AG08395 (cell line): Measurements from ENCODE around the gene NDUFB2.
A peak's percentile ranks its signal among the peaks of the same experiment; 100 is the strongest.
"Not testable (repeated sequence)": the region's sequence is repeated elsewhere in the genome, so short reads cannot be mapped to it uniquely, and the experiment has no call there.

Source experiments
- DNase-seq: peaks from one replicate; pipeline ENCODE4 v3.0.0; 2012; ENCODE audit warnings: mixed read lengths, low spot score

The NDUFB2 gene

DNA sequence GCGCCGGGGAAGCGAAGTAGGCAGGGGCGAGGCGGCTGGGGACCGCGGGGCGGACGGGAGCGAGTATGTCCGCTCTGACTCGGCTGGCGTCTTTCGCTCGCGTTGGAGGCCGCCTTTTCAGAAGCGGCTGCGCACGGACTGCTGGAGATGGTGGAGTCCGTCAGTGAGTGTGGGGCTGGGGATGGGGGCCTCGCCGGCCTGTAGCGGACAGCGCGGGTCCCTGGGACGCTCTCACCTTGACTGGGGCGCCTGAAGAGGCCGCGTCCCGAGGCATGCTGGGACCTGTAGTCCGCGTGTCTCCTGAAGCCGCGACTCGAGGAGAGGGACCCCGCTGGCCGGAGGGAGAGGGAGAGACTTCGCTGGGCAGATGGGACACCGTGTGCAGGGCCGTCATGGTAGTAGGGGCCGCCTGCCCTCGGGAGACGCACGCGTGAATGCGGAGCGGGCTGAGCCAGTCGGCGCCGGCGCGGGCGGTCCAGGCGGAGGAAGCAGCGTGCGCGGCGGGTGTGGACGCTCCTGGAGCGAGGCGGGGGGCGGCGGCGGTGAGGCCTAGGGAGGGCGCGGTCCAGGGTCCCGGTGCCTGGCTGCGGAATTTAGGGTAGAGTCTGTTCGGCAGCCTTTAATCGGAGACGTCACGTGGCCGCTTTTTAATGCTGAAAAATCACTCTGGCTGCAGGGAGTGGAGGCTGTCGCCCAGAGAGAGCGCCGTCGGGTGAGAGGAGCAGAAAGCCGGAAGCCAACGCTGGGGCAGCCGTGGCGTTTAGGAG lies at the start of gene NDUFB2:
TSS of gene NDUFB2 (plus strand) at position 29 of the 767 bp plus-strand sequence. CDS start at position 66, 37 bp downstream.
- peak; percentile 72 for DNase-seq

- DNase-seq, result peak; percentile 65
These were observed 49.4 kb upstream of the NDUFB2 start for GRCh38 chr7:140646931-140647647.

- DNase-seq, result no peak
These were observed 46.8 kb upstream of the NDUFB2 start for GRCh38 chr7:140649556-140650205.

DNA sequence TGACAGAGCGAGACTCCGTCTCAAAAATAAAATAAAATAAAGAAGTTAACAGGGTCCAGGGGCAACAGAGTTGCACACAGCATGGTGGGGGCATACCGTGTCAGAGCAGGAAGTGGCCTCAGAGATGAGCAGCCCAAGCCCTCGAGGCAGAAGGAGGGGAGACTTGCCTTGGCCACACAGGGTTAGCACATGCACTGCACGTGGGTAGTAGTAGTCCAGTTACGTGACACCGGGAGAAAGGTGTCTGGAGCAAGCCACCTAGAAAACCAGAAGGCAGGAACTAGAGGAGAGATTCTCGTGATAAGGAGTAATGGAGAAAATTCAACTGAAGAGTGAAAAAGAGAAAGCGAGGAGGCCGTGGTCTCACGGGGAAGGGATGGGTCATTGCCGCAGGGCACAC lies 46.1 kb upstream of the NDUFB2 start:
- no peak for DNase-seq

DNA sequence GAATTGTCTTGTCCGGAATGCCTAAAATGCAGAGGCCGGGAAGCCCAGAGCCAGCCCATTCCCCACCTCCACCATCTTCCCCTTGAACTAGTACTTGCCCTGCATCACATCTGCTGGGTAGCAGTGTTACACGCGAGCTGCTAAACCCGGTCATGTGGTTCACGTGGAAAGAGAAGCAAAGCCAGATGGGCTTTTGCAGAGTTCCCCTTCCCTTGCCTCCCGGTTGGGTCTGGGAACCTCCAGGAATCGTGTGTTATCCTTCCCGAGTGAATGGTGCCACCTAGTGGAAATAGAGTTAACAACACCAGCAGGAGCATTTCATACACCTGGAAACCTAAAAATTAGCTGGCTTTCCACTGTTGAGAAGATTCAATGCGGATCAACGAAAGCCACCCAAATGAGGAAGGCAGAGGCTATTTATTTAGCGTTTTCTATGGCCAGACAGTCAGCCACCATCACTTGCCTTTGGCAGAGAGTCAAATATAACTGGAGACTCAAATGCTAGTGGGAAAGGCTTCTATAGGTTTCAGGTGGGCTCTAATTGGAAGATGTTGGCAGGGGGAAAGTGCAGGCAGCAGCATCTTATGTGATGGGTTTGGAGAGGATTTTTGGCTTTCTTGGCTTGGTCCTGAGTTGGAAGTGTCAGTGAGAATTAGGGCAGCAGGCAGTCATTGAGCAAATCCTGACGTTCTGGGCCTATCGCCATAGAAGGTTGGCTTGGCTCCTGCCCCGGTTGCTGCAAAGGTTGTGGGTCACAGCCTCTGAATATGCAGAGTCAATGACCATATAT lies 43.0 kb upstream of the NDUFB2 start:
- peak; percentile 86 for DNase-seq

- DNase-seq, result no peak
These were observed 42.5 kb upstream of the NDUFB2 start for GRCh38 chr7:140654109-140654387.

DNA sequence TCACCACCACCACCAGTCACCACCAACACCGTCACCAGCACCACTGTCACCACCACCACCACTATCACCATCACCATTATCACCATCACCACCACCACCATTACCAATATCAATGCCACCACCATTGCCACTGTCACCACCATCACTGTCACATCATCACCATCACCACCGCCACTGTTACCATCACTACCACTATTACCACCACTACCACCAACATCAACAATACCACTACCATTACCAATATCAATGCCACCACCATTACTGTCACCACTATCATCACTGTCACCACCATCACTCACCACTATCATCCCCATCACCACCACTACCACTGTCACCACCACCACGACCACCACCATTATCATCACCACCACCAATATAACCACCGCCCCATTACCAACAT lies 41.8 kb upstream of the NDUFB2 start:
- DNase-seq, result no peak

DNA sequence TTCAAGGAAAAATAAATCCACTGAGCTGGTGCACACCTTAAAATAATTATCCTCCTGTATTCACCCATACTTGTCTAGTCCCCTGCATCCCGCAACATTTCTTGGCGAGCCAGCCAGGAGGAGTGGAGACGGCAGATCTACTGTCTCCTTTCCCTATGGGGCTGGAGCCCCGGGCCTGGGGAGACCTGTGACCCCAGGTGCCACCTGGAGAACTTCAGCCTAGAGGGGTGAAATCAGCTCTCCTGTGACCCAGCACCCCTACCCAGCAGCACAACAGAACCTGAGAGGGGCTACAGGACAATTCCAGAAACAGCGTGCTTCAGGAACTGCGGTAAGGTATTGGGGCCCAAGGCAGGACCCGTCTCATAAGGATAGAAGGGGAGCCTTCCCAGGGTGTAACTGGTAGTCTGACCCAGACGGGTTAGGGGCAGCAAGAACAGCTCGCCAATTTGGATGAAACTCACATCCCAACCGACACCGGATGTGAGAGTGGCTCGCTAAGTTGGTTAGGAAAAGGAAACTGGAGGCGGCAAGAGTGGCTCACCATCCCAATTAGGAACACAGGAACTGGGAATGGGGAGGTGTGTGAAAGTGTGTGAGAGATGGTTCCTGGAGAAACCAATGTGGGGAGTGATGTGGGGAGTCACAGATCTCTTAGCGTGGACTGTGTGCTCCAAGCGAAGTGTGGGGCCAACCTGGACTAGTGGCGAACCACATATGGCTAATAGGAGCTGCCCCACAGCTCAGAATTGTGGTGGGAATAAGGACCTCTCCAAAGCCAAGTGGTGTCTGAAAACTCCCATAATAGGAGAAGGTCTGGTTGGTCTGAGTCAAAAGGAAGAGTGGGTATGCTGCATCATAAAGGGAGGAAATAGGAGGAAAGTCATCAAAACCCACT lies 40.7 kb upstream of the NDUFB2 start:
- DNase-seq, result no peak

DNA sequence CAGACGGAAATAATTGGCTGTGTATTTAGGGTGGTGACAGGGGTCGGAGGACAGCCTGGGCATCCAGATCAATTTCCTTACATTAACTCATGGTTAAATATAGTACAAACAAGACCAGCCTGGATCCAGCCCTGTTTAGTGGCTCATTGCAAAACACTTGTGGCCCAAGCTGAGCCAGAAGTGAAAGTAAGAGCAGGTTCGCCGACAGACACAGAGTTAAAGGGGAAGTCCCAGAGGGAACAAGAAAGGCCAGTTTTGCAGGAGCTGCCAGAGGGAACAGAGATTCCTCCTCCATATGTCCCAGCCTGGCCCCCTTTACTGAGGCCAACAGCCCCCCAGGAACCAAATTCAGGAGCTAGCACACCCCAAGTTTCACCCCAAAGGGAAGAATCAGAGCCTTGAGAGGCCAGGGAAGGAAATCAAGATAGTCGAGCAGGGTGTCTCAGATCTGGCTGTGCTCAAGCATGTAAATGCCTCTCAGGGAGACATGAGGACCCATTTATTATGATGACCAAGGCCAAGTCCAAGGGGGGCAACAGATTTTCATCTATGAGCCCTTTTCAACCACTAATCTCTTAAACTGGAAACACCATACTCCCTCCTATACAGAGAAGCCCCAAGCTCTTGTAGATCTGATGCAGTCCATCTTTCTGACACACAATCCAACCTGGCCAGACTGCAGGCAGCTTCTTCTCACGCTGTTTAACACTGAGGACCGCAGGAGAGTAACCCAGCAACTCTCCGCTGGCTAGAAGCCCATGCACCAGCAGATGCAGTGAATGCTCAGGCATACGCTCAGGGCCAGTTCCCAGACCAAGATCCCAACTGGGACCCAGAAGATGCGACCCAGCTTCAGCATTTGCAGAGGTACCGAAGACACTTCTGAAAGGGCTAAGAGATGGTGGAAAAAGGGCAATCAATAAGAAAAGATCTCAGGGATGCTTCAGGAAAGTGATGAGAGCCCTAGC lies 39.7 kb upstream of the NDUFB2 start:
- DNase-seq, result peak; percentile 71

- no peak for DNase-seq
These were observed 38.6 kb upstream of the NDUFB2 start for GRCh38 chr7:140657891-140658290.

DNA sequence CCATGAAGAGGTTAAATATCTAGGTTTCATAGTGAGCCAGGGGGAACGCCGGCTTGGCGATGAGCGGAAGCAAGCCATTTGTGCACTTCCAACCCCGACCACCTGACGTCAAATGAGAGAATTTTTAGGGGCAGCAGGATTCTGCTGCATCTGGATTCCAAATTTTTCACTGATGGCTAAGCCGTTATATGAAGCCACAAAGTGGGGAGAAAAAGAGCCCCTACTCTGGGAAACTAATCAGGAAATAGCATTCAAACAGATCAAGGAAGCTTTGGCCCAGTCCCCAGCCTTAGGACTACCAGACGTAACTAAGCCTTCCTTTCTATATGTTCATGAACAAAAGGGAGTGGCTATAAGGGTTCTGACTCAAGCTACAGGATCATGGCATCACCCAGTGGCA lies 36.7 kb upstream of the NDUFB2 start:
- DNase-seq, result no peak

GRCh38 chr7:140661124-140661523 lies 35.4 kb upstream of the NDUFB2 start:
- no peak for DNase-seq

DNA sequence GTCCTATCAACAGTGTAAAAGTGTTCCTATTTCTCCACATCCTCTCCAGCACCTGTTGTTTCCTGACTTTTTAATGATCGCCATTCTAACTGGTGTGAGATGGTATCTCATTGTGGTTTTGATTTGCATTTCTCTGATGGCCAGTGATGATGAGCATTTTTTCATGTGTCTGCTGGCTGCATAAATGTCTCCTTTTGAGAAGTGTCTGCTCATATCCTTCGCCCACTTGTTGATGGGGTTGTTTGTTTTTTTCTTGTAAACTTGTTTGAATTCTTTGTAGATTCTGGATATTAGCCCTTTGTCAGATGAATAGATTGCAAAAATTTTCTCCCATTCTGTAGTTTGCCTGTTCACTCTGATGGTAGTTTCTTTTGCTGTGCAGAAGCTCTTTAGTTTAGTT lies 33.6 kb upstream of the NDUFB2 start:
- not testable (repeated sequence) for DNase-seq

GRCh38 chr7:140667476-140667875 lies 29.0 kb upstream of the NDUFB2 start:
- no peak for DNase-seq

DNA sequence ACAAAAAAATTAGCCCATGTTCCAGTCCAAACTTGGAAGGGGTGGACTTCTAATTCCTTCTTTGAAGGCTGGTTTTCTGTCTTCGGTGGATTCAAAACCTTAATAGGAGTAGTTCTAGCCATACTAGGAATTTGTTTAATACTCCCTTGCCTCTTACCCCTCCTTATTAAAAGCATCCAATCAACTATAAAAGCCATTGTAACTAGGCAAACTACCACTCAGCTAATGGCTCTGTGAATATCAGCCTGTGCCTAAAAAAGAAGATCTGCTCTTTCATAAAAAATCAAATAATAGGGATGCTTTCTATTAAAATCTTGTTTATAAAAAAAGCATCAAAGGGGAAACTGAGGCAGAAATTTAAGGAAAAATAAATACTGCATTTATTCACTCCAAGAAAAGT lies 27.9 kb upstream of the NDUFB2 start:
- no peak for DNase-seq

- DNase-seq, result no peak
These were observed 27.2 kb upstream of the NDUFB2 start for GRCh38 chr7:140669352-140669751.

DNA sequence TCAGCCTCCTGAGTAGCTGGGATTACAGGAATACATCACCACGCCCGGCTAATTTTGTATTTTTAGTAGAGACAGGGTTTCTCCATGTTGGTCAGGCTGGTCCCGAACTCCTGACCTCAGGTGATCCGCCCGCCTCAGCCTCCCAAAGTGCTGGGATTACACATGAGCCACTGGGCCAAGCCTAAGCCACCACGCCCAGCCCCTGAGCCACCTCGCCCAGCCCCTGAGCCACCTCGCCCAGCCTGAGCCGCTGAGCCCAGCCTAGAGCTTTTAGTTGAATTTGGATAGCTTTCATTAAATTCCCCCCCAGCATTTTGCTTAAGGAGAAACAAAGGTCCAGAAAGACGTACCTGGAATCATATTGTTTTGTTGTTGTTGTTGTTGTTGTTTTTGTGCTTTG lies 26.6 kb upstream of the NDUFB2 start:
- not testable (repeated sequence) for DNase-seq

- no peak for DNase-seq
These were observed 26.1 kb upstream of the NDUFB2 start for GRCh38 chr7:140670343-140670935.

GRCh38 chr7:140671966-140672365 lies 24.5 kb upstream of the NDUFB2 start:
- DNase-seq, result no peak
